Kidney (tissue), 14 donors: ENCODE data around the gene NCOR1. TPM values are rescaled to one million over a fixed set of nuclear protein-coding genes. Genes with fewer than 3 reads are reported as not detected.

Experiments
- DNase-seq, 5 donors: peaks; one replicate each; pipeline ENCODE4 v3.0.0-alpha.2; 2013 to 2020
- FAIRE-seq: peaks from 2 replicates; lab custom pipeline; 2012; peaks lifted over from hg19 to GRCh38; lab: Jason Lieb, UNC
- H3K27ac ChIP-seq, 2 donors: one replicate each; pipeline ENCODE4 v1.7.0; 2013; ENCODE audit warnings: low read depth in 2 of 2, low read length in 2 of 2, inconsistent platforms in 1 of 2
- H3K27me3 ChIP-seq: one replicate; pipeline ENCODE4 v1.7.1; 2013; ENCODE audit warnings: low read length, inconsistent platforms; ENCODE audit not compliant: control insufficient read depth, insufficient read depth
- H3K36me3 ChIP-seq, 3 donors: one replicate each; pipeline versions ENCODE4 v1.7.0 to v1.7.1; 2013; ENCODE audit warnings: low read length in 3 of 3, control low read depth in 1 of 3, inconsistent platforms in 1 of 3; ENCODE audit not compliant: insufficient read depth in 3 of 3, control insufficient read depth in 2 of 3
- H3K4me1 ChIP-seq, 3 donors: one replicate each; pipeline versions ENCODE4 v1.7.0 to v1.7.1; 2013; ENCODE audit warnings: low read length in 3 of 3, inconsistent platforms in 1 of 3, low read depth in 1 of 3; ENCODE audit not compliant: control insufficient read depth in 2 of 3, insufficient read depth in 2 of 3
- H3K4me3 ChIP-seq, 3 donors: one replicate each; pipeline versions ENCODE4 v1.7.0 to v1.8.1; 2013; ENCODE audit warnings: low read length in 3 of 3, control low read depth in 1 of 3, inconsistent platforms in 1 of 3
- H3K9ac ChIP-seq, 3 donors: one replicate each; pipeline versions ENCODE4 v1.7.0 to v1.7.1; 2013; ENCODE audit warnings: low read length in 3 of 3, control low read depth in 1 of 3, inconsistent platforms in 1 of 3
- H3K9me3 ChIP-seq, 3 donors: one replicate each; pipeline versions ENCODE4 v1.7.0 to v1.7.1; 2013; ENCODE audit warnings: low read length in 3 of 3, control low read depth in 1 of 3, inconsistent platforms in 1 of 3; ENCODE audit not compliant: control insufficient read depth in 2 of 3, insufficient read depth in 1 of 3
- CTCF ChIP-seq: IDR thresholded peaks from 3 replicates; pipeline ENCODE4 v1.5.1; 2012; ENCODE audit warnings: mild to moderate bottlenecking, moderate library complexity, borderline replicate concordance; ENCODE audit not compliant: insufficient read depth; ENCODE audit errors: extremely low read depth
- intact Hi-C: fragments of 100-400 bp; cut with DNase I; formaldehyde crosslinking; loops from one replicate; pipeline ENCODE4 v1.11.1; 2022
- polyA plus RNA-seq: library from polyadenylated mRNA; stranded (reverse); fragments of 350-450 nt; fragmentation: Illumina TruSeq; extraction: RNeasy Lipid Tissue Mini Kit (QIAGEN cat#74804); gene quantifications from one replicate; pipeline ENCODE4 v1.2.3, GENCODE V29; 2014; ENCODE audit warnings: low read depth, low replicate concordance; ENCODE audit not compliant: insufficient read depth
- total RNA-seq: library from RNA; stranded (reverse); fragmentation: NEBNext Ultra II Directional; extraction: Animal tissue kit (Norgen Biotek cat#: 25700); gene quantifications from one replicate; pipeline ENCODE4 v1.2.1, GENCODE V29; 2021
- donor health status: control.
- donor health status: control.
- donor health status: control.
- donor health status: control.
- donor health status: control.
- donor health status: DM: yes; HTN: yes; CAD: no.
- donor health status: Normal renal cell carcinoma (clear cell type).

NCOR1 gene
- total and polyA plus RNA-seq, 2 donors from 2014 or later: 44.9 to 136 TPM

- FAIRE-seq: no peak
- DNase-seq: no peak
These were observed 207.9 kb downstream of the NCOR1 start for GRCh38 chr17:16007439-16007838.

GRCh38 chr17:16005636-16006035, 209.7 kb downstream of the NCOR1 start:
- Histone ChIP-seq H3K4me3 (no peak overlapping the region), H3K27ac (no peak overlapping the region), H3K36me3 (peaks cover 20 to 56% (median 34%) of the 10 kb centered on the region in 3 donors), H3K9ac (no peak overlapping the region), H3K4me1 (peaks cover 0 to 7% (median 4%) of the 10 kb centered on the region in 3 donors), H3K27me3 (no peaks in the 10 kb centered on the region), H3K9me3 (no peaks in the 10 kb centered on the region)
- FAIRE-seq (no peak), DNase-seq (no peak)
- TF ChIP-seq CTCF: no peak
- intact Hi-C loops: no loop called here

More at GRCh38 chr17:16007439-16007838, 207.9 kb downstream of the NCOR1 start:
- Histone ChIP-seq H3K9me3 (no peaks in the 10 kb centered on the region), H3K36me3 (peaks cover 12 to 53% (median 34%) of the 10 kb centered on the region in 3 donors), H3K27me3 (no peaks in the 10 kb centered on the region), H3K27ac (no peak overlapping the region), H3K9ac (no peak overlapping the region), H3K4me3 (no peak overlapping the region), H3K4me1 (peaks cover 0 to 2% (median 0%) of the 10 kb centered on the region in 3 donors)
- no peak for TF ChIP-seq CTCF
- intact Hi-C loops: no loop called here

- Histone ChIP-seq H3K27me3 (no peaks in the 10 kb centered on the region), H3K4me1 (peaks cover 0 to 8% (median 7%) of the 10 kb centered on the region in 3 donors), H3K27ac (no peak overlapping the region), H3K9me3 (no peaks in the 10 kb centered on the region), H3K4me3 (no peak overlapping the region), H3K36me3 (peaks cover 20 to 55% (median 34%) of the 10 kb centered on the region in 3 donors), H3K9ac (no peak overlapping the region)
- DNase-seq (peak in 1 of 5 donors; percentile 11), FAIRE-seq (no peak)
- no peak for TF ChIP-seq CTCF
- intact Hi-C loops: no loop called here
These were observed 211.5 kb downstream of the NCOR1 start for GRCh38 chr17:16003841-16004240.
